ELR (cell line): ENCODE data around the gene NPR2.

Experiments
- DNase-seq: peaks from one replicate; pipeline ENCODE4 v3.0.0-alpha.2; 2015; ENCODE audit warnings: low read depth

NPR2 gene

DNA sequence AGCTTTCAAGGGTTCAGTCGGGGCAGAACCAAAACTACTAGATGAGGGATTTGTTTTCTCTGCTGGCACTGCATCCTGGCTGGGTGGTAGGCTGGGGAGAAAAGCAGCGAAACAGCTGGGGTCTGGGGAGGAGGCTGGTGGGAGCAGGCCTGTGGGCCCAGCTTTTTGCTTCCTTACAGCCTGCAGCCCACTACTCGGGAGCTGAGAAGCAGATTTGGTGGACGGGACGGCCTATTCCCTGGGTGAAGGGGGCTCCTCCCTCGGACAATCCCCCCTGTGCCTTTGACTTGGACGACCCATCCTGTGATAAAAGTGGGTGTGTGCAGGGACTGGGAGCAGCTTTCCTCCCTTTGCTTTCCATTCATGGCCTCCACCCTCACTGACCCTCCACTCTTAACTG, 9.1 kb downstream of the NPR2 start:
- no peak for DNase-seq

DNA sequence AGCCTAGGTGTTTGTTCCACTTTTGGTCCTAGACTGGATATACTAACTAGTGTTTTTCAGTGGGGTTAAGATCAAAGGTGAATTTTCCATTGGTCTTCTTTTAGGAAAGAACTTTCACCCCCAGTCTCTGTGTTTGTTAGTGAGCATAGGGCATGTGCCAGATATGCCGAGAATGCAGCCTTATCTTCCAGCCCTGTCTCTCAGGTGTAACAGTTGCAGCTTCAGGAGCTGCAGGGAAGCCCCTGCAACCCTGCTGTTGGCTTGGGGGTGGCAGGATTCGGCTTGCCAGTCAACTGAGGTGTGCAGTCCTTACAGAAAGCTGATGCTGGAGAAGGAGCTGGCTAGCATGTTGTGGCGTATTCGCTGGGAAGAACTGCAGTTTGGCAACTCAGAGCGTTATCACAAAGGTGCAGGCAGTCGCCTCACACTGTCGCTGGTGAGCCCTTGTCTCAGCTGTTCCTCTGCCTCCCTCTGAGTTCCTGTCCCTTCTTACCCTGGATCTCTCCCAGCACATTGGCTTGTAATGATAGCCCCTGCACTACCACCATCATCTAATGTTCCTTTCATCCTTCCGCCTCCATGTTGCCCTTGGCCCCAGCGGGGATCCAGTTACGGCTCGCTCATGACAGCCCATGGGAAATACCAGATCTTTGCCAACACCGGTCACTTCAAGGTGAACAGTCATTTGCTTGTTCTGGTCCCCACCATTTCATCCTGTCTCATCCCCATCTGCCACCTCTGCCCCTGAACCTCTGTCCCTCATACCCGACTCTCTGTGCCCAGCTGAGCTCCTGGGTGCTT, 10.1 kb downstream of the NPR2 start:
- DNase-seq, result no peak

DNA sequence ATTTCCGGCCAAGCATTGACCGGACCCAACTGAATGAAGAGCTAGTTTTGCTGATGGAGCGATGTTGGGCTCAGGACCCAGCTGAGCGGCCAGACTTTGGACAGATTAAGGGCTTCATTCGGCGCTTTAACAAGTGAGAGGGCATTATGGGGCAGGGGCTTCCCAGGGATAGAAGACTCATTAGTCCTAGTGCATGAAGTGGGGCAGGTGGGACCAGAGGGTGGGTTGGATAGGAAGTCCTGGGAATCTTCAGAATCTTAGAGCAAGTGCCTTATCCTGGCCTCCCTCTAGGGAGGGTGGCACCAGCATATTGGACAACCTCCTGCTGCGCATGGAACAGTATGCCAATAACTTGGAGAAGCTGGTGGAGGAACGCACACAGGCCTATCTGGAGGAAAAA, 14.7 kb downstream of the NPR2 start:
- no peak for DNase-seq

DNA sequence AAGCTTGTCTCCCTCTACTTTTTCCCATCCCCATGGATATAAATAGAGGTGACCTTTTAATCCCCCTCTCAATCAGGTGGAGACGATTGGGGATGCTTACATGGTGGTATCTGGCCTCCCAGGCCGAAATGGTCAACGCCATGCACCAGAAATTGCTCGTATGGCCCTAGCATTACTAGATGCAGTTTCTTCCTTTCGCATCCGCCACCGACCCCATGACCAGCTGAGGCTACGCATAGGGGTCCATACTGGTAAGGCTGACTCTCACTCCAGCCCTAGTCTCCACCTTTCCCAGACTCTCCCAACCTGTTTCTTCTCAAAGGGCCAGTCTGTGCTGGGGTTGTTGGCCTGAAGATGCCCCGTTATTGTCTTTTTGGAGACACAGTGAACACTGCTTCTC, 17.0 kb downstream of the NPR2 start:
- no peak for DNase-seq

DNA sequence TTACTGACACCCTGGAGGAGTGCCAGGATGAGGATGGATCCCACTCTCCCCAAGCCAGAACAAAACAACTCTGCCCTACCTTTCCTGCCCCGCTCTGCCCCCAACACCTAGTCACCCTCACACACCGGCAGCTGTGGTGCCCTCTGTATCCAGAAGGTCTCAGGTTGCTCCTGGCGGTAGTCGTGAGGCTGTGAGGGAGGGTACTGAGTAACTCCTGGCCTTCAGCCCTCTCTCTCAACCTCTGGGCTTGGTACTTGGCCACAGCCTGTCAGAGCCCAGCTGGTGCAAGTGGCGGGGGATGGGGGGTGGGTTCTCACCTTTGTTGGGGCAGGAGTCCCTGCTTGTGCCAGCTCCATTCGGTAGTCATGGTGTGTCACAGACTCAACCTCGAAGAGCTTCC, 18.7 kb downstream of the NPR2 start:
- no peak for DNase-seq

DNA sequence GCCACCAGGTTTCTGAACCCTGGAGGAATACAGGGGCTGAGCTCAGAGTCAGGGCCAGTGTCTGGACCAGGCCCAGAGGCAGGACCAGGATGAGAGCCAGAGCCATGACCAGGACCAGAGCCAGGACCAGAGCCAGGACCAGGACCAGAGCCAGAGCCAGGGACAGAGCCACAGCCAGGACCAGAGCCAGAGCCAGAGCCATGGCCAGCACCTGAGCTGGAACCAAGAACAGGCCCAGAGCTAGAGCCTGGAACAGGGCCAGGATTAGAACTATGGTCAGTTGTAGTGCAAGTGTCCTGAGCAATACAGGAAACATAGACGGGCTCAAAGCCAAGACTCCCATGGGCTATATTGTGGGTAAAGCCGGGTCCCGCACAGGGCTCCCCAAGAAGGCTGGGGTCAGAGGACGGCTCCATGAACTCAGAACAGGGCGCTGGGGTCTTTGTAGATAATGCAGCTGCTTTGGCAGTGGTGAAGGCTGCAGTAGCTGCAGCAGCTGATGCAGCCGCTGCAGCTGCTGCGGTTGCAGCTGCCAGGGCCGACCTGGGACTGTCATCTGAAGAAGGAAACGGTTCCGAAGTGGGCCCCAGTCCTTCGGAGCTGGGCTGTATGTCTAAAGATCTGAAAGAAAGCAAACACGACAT, 20.1 kb downstream of the NPR2 start:
- peak; percentile 48 for DNase-seq

DNA sequence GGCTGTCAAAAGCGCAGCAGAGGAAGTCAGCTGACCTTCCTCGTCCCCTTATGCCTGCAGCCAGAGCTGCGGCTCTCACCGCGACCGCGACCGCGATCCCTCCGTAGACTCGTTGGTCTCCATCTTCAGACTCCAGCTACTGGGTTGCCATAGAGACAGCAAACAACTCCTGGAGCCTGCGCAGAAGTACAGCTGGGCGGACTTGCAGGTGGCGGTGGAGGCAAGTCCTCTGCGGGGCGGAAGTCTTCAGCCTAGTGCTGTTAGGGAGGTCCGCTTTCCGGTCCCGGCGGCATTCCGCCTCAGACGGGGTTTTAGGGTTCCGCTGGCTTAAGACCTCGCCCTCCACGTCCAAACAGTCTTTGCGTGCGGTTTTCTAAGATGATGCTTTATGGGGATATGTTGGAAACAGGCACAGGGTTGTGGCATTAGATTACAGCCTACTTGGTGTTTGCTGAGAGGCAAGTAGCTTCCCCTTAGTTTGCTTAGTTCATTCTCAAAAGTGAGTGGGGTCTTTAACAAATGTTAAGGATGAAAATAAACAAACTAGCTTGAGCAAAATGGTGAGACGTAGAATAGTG, 20.7 kb downstream of the NPR2 start, which contains the start of gene SPAG8:
TSS of gene SPAG8 (minus strand) at position 238 of the 578 bp plus-strand sequence. CDS start at position 123, 115 bp downstream.
- DNase-seq, result peak; percentile 98

DNA sequence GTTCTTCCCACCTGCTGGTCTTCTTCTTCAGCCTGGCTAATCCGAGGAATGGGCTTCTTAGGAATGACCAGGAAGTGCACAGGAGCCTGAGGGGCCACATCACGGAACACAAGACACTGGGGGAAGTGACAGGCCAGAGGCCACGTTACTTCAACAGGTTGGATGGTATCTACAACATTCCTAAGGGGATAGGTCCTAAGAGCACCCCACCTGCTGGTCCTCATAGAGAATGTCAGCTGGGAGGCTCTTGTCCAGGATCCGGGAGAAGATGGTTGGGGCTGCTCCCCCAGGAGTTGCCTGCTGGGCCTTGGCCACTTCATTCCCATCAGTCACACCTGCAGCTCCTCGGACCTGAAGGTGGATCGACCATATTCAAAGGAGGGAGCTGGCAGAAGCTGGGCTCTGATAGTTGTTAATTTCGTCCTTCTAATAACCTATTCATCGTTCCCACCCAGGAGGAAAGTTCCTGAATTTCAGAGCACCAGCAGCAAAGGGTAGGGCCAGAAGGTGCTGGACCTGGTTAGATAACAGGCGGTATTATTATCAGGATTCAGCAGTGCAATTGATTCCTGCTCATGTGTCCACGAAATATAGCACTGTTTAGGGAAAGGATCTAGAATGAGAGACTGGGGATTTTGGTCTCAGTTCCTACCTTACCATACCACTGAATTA, 22.2 kb downstream of the NPR2 start:
- DNase-seq, result peak; percentile 81

DNA sequence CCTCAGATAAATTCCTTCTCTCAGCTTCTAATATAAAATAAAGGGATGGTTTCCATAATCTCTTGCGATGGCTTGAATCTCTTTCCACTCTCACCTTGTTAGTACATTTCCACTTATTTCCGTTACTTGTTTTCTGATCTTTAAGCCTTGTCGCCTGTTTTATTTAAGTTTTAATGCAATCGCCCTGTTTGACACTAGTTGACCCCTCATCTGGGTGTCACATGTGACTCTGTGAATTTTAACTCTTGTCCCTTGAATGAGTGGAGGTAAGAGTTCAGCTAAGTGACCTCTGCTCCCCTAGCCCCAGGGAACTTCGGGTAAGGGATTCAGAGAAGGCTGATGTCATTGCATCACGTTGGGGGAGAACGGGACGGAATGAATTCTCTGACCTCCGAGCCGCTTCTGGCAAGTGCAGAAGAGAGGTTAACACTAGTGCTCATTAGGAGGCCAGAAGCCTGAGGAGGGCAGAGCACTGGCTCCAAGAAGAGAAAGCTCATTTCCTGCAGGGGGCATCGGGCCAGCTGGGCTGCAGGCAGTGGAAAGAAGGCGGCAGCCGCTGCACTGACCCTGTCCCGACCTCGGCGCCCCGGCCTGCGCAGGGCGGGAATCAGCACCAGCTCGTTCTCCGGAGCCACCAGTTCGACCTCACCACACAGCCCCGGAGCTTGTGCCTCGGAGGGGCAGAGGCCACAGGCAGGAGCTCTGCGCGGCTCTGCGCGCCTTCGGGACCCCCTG, 22.9 kb downstream of the NPR2 start:
- DNase-seq, result peak; percentile 79

DNA sequence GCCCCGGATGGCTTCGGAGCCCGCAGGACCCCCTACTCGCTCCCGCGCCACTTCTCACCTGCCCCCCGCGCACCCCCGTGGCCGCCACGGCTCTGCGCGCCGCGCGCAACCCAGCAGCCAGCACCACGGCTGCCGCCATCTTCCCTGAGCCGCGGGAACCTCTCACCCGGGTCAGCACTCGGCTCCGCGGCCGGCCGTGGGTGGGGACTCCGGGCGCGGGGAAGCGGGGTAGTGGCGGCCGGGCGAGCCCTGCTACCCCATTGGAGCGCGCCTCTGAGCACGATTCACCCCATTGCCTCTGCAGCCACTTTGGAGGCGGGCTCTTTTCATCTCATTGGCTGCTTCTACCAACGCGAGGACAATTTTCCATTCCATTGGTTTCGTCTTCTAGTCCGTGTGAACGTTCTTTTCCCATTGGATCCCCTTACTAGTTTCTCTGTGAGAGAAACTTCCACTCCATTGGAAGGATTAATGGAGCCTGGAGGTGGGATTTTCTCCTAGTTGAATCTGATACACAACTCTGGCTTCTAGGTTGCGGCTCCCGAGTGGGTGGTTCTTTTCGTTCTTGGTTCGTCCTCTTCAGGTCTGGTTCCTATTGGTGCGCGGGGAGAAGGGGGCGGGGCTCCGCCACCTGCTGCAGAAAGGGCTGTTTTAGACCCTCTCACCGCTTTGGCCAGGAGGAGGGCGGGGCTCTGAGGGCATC, 23.6 kb downstream of the NPR2 start, which contains the start of gene HINT2:
TSS of gene HINT2 (minus strand) at position 202 of the 703 bp plus-strand sequence. CDS start at position 139, 63 bp downstream.
- DNase-seq, result peak; percentile 100

DNA sequence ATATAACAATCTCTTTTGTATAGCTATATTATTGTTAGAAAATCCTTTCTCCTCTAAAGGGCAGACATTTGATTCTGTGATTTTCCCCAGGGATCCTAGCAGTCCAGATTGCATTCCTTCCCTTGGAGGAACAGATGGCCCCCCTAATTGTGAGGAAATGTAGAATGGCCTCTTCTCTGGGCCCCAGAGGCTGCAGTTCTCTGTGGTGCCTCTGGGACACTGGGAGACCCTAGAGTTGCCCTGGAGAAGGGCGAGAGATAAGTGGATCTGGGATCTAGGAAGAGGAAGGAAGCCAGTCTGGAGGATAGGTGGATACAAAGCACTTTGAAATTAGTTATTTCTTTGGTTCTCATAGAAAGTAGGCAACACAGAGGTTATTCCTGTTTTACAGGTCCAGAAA, 25.3 kb downstream of the NPR2 start:
- peak; percentile 52 for DNase-seq

DNA sequence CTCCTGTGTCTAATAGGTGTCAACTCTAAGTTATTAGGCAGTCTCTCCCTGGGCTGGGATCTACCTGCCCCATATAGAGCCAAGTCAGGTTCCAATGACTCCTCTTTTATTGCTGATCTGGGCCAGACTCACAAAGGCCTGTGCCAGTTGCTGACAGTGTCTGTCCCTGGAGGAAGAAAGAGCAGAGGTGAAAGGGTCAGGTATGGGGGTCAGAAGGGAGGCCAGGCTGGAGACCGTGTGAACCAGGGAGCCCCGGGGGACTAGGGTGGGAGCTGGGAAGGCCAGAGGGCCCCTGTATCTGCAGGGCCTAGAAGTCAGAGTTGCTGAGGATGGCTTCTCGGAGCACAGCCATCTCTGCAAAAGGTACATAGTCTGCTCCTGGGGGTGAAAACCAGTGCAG, 26.9 kb downstream of the NPR2 start:
- no peak for DNase-seq

DNA sequence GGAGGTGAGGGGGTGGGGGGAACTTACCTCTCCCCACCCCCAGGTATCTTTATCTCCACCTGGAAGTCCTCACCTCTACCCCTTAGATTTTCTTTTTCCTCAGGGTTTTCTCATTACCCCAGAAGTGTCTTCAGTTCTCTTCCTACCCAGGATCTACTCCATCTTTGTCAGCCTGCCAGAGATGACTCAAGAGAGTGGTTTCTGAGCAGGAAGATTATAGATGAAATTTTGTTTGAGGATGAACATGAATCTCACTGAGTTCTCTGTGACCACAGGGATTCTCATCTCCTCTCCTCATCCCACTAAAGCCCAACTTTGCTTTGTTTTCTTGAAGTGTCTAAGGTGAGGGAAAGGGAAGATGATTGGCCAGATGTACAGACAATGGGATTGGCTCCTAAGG, 28.7 kb downstream of the NPR2 start:
- DNase-seq, result peak; percentile 78

DNA sequence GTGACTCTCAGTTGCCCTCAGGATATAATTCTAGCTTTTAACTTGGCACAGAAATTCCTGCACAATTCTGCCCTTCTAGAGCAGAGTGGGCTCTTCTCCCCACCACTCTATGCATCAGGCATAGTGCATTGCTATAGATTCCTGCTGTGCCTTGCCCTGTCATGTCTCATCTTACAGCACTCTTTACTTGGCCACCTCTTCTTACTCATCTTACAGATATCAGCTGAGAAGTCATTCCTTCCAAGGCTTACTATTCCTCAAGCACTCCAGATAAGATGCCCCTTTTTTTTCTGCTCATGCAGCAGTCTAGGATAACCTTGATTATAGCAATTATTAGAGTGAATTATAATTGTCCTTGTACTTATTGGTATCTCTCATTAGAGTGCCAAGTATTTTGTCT, 31.5 kb downstream of the NPR2 start:
- DNase-seq, result no peak

DNA sequence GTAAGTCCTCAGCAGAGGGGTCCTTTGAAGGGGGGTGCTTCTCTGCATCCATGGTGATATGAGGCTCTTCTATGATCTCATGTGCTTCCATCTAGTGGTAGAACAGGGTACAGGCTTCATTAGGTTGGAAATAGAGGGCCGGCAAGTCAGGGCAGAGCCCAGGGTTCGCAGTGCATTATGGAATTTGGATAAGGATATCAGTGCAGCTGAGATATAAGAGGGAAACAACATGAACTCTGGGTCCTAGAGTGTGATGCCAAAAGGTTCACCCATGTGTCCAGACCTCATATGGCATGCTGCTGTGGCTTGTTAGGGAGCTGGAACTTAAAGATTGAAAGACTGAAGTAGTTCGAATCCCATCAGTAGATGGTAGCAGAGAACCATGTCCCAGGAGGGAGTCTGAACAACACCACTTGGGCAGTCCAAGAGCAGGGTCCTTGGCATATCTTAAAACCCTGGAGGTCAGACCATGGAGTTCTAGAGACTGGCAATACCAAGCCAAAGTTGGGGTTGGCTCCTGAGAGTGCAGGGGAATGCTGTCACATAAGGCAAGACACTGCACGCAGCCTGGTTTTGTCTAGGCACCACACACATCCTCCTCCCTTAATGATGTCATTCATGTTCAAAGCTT, 34.8 kb downstream of the NPR2 start:
- DNase-seq, result peak; percentile 78

DNA sequence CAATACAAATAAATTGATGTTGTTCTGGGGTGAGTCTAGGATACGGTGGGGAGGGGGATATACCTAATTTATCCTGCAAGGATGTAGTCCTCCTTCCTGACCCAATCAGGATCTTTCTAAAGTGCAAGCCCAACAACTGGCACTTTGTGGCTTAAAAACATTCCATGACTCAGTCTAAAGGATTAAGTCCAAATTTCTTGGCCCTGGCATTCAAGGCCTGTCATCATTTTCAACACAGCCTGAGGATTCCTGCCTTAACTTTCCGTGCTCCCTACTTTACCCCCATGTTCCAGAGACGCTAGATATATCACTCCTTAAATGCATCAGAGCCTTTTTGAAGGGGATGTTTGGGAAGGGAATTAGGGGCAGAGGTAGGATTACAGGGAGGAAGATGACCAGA, 36.1 kb downstream of the NPR2 start:
- peak; percentile 59 for DNase-seq

DNA sequence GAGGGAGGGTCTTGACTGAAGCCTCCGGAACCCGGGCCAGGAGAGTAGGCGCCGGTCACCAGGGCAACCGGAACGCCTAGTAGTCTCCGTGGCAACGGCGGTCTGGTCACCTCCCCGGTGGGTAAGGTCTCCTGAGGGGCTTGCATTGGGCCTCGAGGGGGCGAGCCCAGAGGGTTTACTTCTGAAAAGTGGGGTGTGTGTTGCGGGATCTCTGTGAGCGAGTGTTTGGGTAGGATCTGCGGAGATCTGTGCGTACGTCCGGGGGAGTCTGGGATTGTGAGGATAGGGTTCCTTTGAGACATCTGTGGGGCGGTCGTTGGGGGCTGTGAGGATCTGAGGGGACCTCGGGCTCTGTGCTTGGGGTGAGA, 37.3 kb downstream of the NPR2 start, which contains the start of gene FAM221B:
TSS of gene FAM221B (minus strand) at position 17 of the 368 bp plus-strand sequence. CDS start 2,571 bp downstream, outside the sequence.
- peak; percentile 27 for DNase-seq

DNA sequence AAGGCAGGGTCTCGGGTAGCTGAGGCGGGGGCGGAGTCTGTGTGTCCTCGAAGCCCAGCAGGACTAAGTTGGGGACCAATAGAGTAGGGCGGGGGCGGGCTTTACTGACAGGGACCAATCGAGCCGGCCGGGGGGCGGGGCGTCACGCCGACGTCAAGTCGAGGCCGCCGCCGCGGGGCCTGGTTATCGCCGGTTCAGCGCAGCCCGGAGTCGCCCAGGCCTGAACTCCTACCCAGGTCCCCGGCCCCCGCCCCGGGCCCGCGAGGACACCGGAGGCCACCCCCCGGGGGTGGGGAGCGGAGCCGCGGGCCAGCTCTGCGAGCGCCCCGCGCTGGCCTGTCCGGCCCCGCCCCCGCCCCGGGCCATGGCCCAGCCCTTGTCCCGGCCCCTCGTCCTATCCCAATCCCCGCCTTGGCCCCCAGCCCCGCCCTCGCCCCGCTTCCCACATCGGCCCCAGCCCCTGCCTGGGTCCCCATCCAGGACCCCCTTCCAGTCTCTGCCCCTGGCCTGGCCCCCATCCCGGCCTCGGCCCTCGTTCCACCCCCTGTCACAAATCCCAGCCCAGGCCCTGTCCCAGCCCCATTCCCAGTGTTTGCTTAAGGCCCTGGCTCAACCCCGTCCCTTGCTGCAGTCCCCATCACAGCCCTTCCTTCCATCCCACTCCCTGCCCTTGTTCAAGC, 37.8 kb downstream of the NPR2 start, which contains the start of gene TMEM8B:
TSS of gene TMEM8B (plus strand) at position 145 of the 680 bp plus-strand sequence. CDS start at position 365, 220 bp downstream.
- peak; percentile 95 for DNase-seq

DNA sequence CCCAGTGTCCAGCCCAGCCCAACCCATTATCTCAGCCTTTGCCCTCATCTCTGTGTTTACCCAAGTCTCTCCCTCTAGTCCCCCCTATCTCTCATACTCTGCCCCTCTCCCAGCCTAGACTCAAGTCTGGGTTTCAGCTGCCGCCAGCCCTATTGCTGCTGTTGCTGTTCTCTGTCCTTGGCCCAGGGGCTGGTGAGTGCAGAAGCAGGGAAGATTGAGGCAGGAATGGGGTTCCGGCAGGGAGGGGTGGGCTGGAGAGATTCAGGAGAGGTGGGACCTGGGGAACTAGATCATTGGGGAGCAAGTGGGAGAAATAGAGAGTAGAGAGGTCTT, 38.3 kb downstream of the NPR2 start:
- DNase-seq, result no peak

DNA sequence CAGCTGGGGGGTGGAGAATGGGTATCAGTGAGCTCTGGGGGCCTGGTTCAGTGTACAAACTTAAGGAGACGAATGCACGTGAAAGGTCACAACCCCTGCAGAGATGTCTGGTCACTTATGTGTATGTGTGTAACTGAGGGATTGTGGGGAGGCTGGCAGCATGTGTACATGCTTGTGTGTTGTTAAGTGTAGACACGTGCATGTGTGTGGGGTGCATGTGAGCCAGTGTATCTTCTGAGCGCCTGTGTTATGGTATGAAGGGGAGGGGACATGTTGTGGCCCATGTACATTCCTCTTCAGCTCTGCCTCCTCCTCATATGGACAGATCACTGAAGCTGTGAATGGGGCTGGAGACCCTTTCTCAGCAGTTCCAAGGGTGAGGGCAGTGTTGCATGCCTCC, 39.6 kb downstream of the NPR2 start:
- DNase-seq, result no peak
